PFSK-1 (cell line): ENCODE data around the gene DCTN3.

Experiments
- POLR2AphosphoS5 ChIP-seq: IDR thresholded peaks from 2 replicates; pipeline ENCODE4 v1.6.1; 2012; ENCODE audit warnings: low read depth, mild to moderate bottlenecking, control low read depth, low read length, moderate library complexity
- SIN3A ChIP-seq: IDR thresholded peaks from 2 replicates; pipeline ENCODE4 v1.6.1; 2012; ENCODE audit warnings: mild to moderate bottlenecking, low read length, moderate library complexity, borderline replicate concordance; ENCODE audit not compliant: insufficient read depth
- TAF1 ChIP-seq: IDR thresholded peaks from 2 replicates; pipeline ENCODE4 v1.6.1; 2012; ENCODE audit warnings: low read length, control low read depth, borderline replicate concordance; ENCODE audit not compliant: insufficient read depth

DNA sequence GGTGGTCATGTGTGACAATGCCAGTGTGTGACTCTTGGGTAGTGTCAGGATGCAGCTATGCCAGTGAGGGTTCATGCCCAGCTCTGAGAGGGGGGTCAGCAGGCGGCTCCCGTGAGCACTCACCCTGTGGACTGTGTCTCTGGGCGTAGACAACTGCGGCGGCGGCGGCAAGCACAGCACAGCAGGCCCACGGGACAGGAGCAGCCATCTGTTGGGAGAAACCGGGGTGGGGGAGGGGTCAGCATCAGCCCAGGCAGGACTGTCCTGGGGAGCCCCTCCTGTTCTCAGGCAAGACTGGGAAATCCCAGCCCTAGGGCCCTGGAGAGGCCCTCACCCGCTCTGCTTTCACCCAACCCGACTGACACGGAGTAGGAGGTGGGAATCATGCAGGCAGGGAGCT is 51.5 kb downstream of the DCTN3 start:
- no peak for TF ChIP-seq POLR2AphosphoS5
- no peak for TF ChIP-seq TAF1
- no peak for TF ChIP-seq SIN3A
